T-cell (primary cell): Measurements from ENCODE around the gene APOB. TPM values are rescaled to one million over a fixed set of nuclear protein-coding genes. Genes with fewer than 3 reads are reported as not detected.

Experiments
- ATAC-seq, 4 experiments: fragments of 200-7000 bp in 3 of 4; fragments of 150-1000 bp in 1 of 4; cut with Tn5 transposase; replicated peaks in 1 of 4; 1 replicate in 3 of 4; 2 replicates in 1 of 4; pipeline ENCODE4 v1.10.0; 2021; ENCODE audit warnings: moderate library complexity in 3 of 4, mild to moderate bottlenecking in 2 of 4, moderate number of reproducible peaks in 1 of 4
- CTCF ChIA-PET, 2 donors: fragments of 300-600 bp; sonication (Branson Sonifier 250); formaldehyde crosslinking; loops; one replicate each; lab custom pipeline; 2022; ENCODE audit warnings: antibody characterized with exemption in 2 of 2; lab: Charles Lee
- POLR2A ChIA-PET, 2 donors: fragments of 300-600 bp; sonication (Branson Sonifier 250); formaldehyde crosslinking; loops; one replicate each; lab custom pipeline; 2022; ENCODE audit warnings: antibody characterized with exemption in 2 of 2; lab: Charles Lee
- DNase-seq, 35 experiments: peaks; one replicate each; pipeline versions ENCODE4 v3.0.0 to v3.0.0-alpha.2; 2013 to 2023
- H3K27ac ChIP-seq: one replicate; pipeline ENCODE4 v1.5.1; 2013; ENCODE audit warnings: low read length
- H3K27me3 ChIP-seq, 2 experiments: replicated peaks in 1 of 2; 1 replicate in 1 of 2; 2 replicates in 1 of 2; pipeline versions ENCODE4 v1.6.1 to v1.7.0; 2013; ENCODE audit warnings: low read length in 1 of 2, mixed read lengths in 1 of 2; ENCODE audit not compliant: control insufficient read depth in 2 of 2, insufficient read depth in 2 of 2; ENCODE audit errors: extremely low read depth in 1 of 2
- H3K36me3 ChIP-seq, 2 donors: 1 replicate in 1 of 2; 2 replicates in 1 of 2; pipeline versions ENCODE4 v1.6.1 to v1.7.0; 2013; ENCODE audit warnings: low read length in 1 of 2; ENCODE audit not compliant: control insufficient read depth in 2 of 2, insufficient read depth in 1 of 2; ENCODE audit errors: extremely low read depth in 1 of 2
- H3K4me1 ChIP-seq, 2 experiments: 1 replicate in 1 of 2; 2 replicates in 1 of 2; pipeline versions ENCODE4 v1.6.1 to v1.7.0; 2013; ENCODE audit warnings: low read length in 2 of 2, mixed read lengths in 1 of 2; ENCODE audit not compliant: insufficient read depth in 2 of 2, control insufficient read depth in 1 of 2; ENCODE audit errors: extremely low read depth in 1 of 2
- H3K4me3 ChIP-seq, 2 donors: 1 replicate in 1 of 2; 2 replicates in 1 of 2; pipeline versions ENCODE4 v1.5.1 to v1.7.0; 2013; ENCODE audit warnings: mild to moderate bottlenecking in 2 of 2, low read length in 1 of 2, moderate library complexity in 1 of 2; ENCODE audit not compliant: control insufficient read depth in 1 of 2; ENCODE audit errors: extremely low read depth in 1 of 2
- H3K9me3 ChIP-seq: 2 replicates; pipeline ENCODE4 v1.7.0; 2013
- H3K27ac Mint-ChIP-seq, 2 donors: one replicate each; pipeline ENCODE4 v1.8.0; 2020 to 2021; ENCODE audit warnings: mild to moderate bottlenecking in 2 of 2, mixed read lengths in 2 of 2
- H3K27me3 Mint-ChIP-seq, 2 donors: one replicate each; pipeline ENCODE4 v1.8.0; 2021 to 2022; ENCODE audit warnings: mixed read lengths in 2 of 2
- H3K36me3 Mint-ChIP-seq: one replicate; pipeline ENCODE4 v1.8.0; 2021; ENCODE audit warnings: mixed read lengths
- H3K4me1 Mint-ChIP-seq, 3 donors: one replicate each; pipeline ENCODE4 v1.8.0; 2020 to 2022; ENCODE audit warnings: mixed read lengths in 3 of 3, mild to moderate bottlenecking in 1 of 3
- H3K4me3 Mint-ChIP-seq, 3 donors: one replicate each; pipeline ENCODE4 v1.8.0; 2020 to 2022; ENCODE audit warnings: mild to moderate bottlenecking in 3 of 3, mixed read lengths in 3 of 3, moderate library complexity in 3 of 3
- H3K9me3 Mint-ChIP-seq, 3 donors: one replicate each; pipeline ENCODE4 v1.8.0; 2020 to 2022; ENCODE audit warnings: mixed read lengths in 3 of 3
- WGBS: methylation state at CpG from one replicate; pipeline ENCODE4 v1.1.5; 2013; ENCODE audit warnings: missing lambda C conversion rate; ENCODE audit not compliant: insufficient coverage; 5-methylcytosine and 5-hydroxymethylcytosine counted together
- total RNA-seq, 35 experiments: library from RNA in 6 of 35; stranded (reverse) in 6 of 35; fragments of 120-200 nt in 1 of 35; gene quantifications; one replicate each; pipeline versions ENCODE4 v1.2.1 to v1.2.4 and lab custom pipeline; 2013 to 2026

APOB gene
- total RNA-seq, 5 donors from 2014 or later (not counting 1 experiment from before 2014, with no cell fraction given): 1.2 to 2.0 (median 1.9) TPM; not detected in 2

GRCh38 chr2:21009662-21010225 lies 34.1 kb downstream of the APOB start:
- WGBS: no CpG with 5 or more reads among the region's 2 CpGs
- POLR2A ChIA-PET: no interaction called here
- no peaks in the 10 kb centered on the region for H3K4me1 Mint-ChIP-seq
- H3K27ac ChIP-seq: no peak overlapping the region
- CTCF ChIA-PET: no interaction called here
- no peak overlapping the region for H3K4me3 ChIP-seq
- H3K27me3 ChIP-seq: peaks cover 0 to 4% of the 10 kb centered on the region in 2 experiments
- H3K4me1 ChIP-seq: no peaks in the 10 kb centered on the region
- no peaks in the 10 kb centered on the region for H3K36me3 ChIP-seq
- no peak overlapping the region for H3K4me3 Mint-ChIP-seq
- H3K9me3 ChIP-seq: no peaks in the 10 kb centered on the region
- DNase-seq (no peak), ATAC-seq (no peak)
- no peaks in the 10 kb centered on the region for H3K9me3 Mint-ChIP-seq
- H3K27me3 Mint-ChIP-seq: peaks cover 6 to 23% of the 10 kb centered on the region in 2 donors
- no peaks in the 10 kb centered on the region for H3K36me3 Mint-ChIP-seq
- H3K27ac Mint-ChIP-seq: no peak overlapping the region

GRCh38 chr2:21008790-21009661 lies 34.8 kb downstream of the APOB start:
- H3K27ac ChIP-seq: no peak overlapping the region
- H3K4me1 Mint-ChIP-seq: no peaks in the 10 kb centered on the region
- ChIA-PET CTCF (no interaction called here), POLR2A (no interaction called here)
- peaks cover 0 to 4% of the 10 kb centered on the region in 2 experiments for H3K27me3 ChIP-seq
- H3K4me3 ChIP-seq: no peak overlapping the region
- ATAC-seq: no peak
- H3K27ac Mint-ChIP-seq: no peak overlapping the region
- no peaks in the 10 kb centered on the region for H3K9me3 Mint-ChIP-seq
- no peaks in the 10 kb centered on the region for H3K36me3 ChIP-seq
- no peaks in the 10 kb centered on the region for H3K4me1 ChIP-seq
- H3K4me3 Mint-ChIP-seq: no peak overlapping the region
- H3K27me3 Mint-ChIP-seq: peaks cover 6 to 23% of the 10 kb centered on the region in 2 donors
- DNase-seq: no peak
- WGBS: 83% methylated on average over 3 of the region's 7 CpGs
- H3K9me3 ChIP-seq: no peaks in the 10 kb centered on the region
- no peaks in the 10 kb centered on the region for H3K36me3 Mint-ChIP-seq

- Mint-ChIP-seq H3K36me3 (no peaks in the 10 kb centered on the region), H3K4me3 (no peak overlapping the region), H3K9me3 (no peaks in the 10 kb centered on the region), H3K27me3 (peaks cover 4 to 17% of the 10 kb centered on the region in 2 donors), H3K4me1 (no peaks in the 10 kb centered on the region), H3K27ac (no peak overlapping the region)
- no peak overlapping the region for H3K27ac ChIP-seq
- 80% methylated on average over 6 of the region's 9 CpGs for WGBS
- no peak for ATAC-seq
- DNase-seq: no peak
- H3K9me3 ChIP-seq: no peaks in the 10 kb centered on the region
- no peaks in the 10 kb centered on the region for H3K4me1 ChIP-seq
- H3K4me3 ChIP-seq: no peak overlapping the region
- H3K27me3 ChIP-seq: peaks cover 0 to 3% of the 10 kb centered on the region in 2 experiments
- no peaks in the 10 kb centered on the region for H3K36me3 ChIP-seq
- CTCF ChIA-PET: no interaction called here
- POLR2A ChIA-PET: no interaction called here
Observed at GRCh38 chr2:21008014-21008789, 35.7 kb downstream of the APOB start.

- no peaks in the 10 kb centered on the region for H3K4me1 Mint-ChIP-seq
- WGBS: 64% methylated on average over 3 of the region's 8 CpGs
- ChIA-PET POLR2A (no interaction called here), CTCF (interaction anchor here in 1 of 2 donors (0.6 kb wide), 1 partner anchor 36 kb away, joined by 3 read pairs; no protein-coding TSS in a partner anchor)
- no peak overlapping the region for H3K4me3 ChIP-seq
- H3K9me3 ChIP-seq: no peaks in the 10 kb centered on the region
- no peak overlapping the region for H3K27ac ChIP-seq
- no peaks in the 10 kb centered on the region for H3K36me3 Mint-ChIP-seq
- peaks cover 4 to 17% of the 10 kb centered on the region in 2 donors for H3K27me3 Mint-ChIP-seq
- H3K4me1 ChIP-seq: no peaks in the 10 kb centered on the region
- no peak for DNase-seq
- no peaks in the 10 kb centered on the region for H3K9me3 Mint-ChIP-seq
- no peak for ATAC-seq
- H3K27me3 ChIP-seq: no peaks in the 10 kb centered on the region
- H3K4me3 Mint-ChIP-seq: no peak overlapping the region
- no peaks in the 10 kb centered on the region for H3K36me3 ChIP-seq
- H3K27ac Mint-ChIP-seq: no peak overlapping the region
Observed at GRCh38 chr2:21007129-21008013, 36.5 kb downstream of the APOB start.

- Histone ChIP-seq H3K27ac (no peak overlapping the region), H3K4me1 (no peaks in the 10 kb centered on the region), H3K4me3 (no peak overlapping the region), H3K27me3 (no peaks in the 10 kb centered on the region), H3K36me3 (no peaks in the 10 kb centered on the region), H3K9me3 (no peaks in the 10 kb centered on the region)
- 79% methylated on average over 4 of the region's 6 CpGs for WGBS
- no peaks in the 10 kb centered on the region for H3K36me3 Mint-ChIP-seq
- no peaks in the 10 kb centered on the region for H3K9me3 Mint-ChIP-seq
- ChIA-PET POLR2A (no interaction called here), CTCF (interaction anchor here in 1 of 2 donors (0.6 kb wide), 1 partner anchor 35 kb away, joined by 3 read pairs; no protein-coding TSS in a partner anchor)
- no peak for ATAC-seq
- H3K4me3 Mint-ChIP-seq: no peak overlapping the region
- DNase-seq: no peak
- H3K27me3 Mint-ChIP-seq: peaks cover 4 to 19% of the 10 kb centered on the region in 2 donors
- H3K27ac Mint-ChIP-seq: no peak overlapping the region
- no peaks in the 10 kb centered on the region for H3K4me1 Mint-ChIP-seq
Observed at GRCh38 chr2:21006423-21007128, 37.3 kb downstream of the APOB start.
